ENCODE results near the gene DAW1.
A peak's percentile ranks its signal among the peaks of the same experiment; 100 is the strongest.
"Not testable (repeated sequence)": the region's sequence is repeated elsewhere in the genome, so short reads cannot be mapped to it uniquely, and the experiment has no call there.

DAW1 gene, protein sequence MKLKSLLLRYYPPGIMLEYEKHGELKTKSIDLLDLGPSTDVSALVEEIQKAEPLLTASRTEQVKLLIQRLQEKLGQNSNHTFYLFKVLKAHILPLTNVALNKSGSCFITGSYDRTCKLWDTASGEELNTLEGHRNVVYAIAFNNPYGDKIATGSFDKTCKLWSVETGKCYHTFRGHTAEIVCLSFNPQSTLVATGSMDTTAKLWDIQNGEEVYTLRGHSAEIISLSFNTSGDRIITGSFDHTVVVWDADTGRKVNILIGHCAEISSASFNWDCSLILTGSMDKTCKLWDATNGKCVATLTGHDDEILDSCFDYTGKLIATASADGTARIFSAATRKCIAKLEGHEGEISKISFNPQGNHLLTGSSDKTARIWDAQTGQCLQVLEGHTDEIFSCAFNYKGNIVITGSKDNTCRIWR

DNA sequence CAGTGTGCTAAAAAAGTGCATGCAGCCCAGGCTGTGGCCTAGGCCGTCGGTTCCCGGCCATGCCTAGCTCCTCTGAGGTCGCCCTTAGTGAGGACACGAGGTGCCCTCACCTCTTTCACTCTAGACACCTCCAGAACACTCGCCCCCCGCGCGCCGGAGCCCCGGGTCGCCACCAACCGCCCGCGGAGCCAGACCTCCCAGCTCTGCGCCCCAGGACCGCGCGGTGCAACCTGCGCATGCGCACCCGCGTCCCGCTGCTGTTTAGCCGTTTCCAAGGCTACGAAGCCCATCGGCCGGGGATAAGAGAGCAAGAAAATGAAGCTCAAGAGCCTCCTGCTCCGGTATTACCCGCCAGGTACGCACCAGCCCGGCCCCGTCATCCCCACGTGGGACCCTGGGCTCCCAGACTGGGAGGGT, at the start of gene DAW1:
Gene DAW1, plus strand, starts transcription at position 257 of the 417 bp plus-strand sequence. Its CDS starts 59 bp downstream, at position 316.
- peak; percentile 34 for DNase-seq

DNA sequence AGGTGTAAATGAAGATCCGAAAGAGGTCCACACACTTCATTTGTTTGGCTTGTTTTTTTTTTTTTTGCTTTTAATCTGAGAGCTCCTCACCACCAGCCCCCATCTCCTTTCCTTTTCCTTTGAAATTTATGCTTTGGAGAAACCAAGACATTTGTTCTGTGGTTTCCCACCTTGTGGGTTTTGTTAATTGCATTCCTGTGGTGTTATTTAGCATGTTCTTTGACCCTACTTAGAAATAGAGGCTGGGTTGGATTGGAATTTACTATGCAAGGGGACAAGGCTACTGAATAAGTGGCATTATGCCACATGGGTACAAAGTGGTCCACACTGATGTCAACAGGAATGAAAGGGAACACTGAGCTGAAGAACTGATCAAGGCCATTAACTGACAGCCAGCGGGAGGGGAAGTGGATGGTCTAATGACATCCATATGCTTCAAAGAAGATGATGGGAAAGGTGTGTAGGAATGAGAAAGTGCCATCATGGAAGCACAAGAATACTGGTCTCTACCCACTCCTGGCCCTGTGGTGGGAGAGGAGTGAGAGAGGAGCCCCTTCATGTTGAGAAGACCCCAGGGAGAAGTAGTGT, 48.9 kb upstream of the DAW1 start:
- DNase-seq: no peak

DNA sequence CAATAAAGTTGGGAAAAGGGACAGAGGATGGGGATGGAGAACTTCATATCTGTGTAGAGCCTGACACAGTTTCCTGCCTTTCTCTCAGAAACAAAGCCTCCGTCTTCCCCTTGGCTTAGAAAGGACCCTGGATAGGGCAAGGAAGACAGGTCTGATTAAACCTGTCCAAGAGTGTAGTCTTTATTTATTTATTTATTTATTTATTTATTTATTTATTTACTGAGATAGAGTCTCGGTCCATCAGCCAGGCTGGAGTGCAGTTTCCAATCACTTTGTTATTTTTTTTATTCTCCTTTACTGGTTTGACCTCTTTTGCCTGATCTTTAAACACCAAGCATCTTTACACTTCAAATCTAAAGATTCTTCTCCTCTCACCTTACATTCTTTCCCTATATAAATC, 47.5 kb upstream of the DAW1 start:
- DNase-seq: no peak

DNA sequence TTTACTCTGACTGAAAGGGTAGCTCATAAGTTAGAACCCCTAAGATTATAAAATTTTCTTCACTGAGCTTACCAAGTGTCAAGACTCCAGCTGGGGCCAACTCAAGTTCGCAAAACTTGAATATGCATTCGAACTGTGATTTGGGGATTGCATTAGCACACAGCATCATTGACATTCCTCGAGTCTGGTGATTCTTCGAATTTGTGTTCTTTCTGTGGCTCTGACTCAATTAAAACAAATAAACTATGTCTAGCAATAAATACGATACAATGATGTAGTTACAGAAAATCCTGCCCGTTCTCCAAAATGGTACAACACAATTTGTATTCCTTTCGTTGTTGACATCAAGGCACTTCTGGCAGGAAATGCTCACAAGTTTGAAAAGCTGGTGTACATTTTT, 46.7 kb upstream of the DAW1 start:
- no peak for DNase-seq

DNA sequence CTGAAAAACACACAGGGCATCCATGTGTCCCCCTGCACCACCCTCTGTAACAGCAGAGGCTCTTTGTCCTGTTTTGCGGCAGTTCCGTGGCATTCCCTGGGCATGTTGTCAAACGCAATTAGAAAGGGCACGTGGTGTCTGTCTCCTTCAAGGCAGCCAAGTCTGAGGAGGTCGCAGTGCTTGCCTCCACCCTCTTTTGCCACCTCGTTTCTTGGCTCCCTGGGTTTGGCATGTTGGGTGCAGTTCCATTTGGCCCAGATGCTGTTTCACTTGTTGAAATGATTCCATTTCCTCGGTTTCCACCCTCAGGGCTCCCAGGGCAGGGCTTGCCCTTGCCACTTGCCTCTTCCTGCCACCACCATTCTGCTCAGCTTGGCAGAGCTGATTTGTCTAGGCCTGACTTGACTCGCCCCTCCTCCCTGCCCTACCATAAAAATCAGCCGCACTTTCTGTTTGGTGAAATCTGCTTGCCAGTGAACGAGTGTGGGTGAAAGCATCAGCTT, 45.4 kb upstream of the DAW1 start:
- DNase-seq: no peak

DNA sequence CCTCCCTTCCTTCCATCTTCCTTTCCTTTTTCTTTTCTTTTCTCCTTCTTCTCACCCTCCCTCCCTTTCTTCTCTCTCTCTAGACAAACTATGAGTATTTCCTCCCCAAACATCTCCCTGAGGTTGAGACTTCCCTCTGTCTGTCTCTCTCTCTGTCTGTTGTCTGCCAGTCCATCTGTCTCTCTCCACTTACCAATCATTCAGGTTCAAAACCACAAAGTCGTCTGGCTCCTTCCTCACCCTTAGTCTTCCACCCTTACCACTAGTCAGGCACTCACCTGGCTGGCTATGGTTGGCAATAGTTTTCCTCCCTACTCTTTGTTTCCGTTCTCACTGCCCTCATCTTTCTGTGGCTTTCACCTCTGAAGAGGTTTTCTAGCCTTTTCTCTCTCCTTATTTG, 44.9 kb upstream of the DAW1 start:
- no peak for DNase-seq

DNA sequence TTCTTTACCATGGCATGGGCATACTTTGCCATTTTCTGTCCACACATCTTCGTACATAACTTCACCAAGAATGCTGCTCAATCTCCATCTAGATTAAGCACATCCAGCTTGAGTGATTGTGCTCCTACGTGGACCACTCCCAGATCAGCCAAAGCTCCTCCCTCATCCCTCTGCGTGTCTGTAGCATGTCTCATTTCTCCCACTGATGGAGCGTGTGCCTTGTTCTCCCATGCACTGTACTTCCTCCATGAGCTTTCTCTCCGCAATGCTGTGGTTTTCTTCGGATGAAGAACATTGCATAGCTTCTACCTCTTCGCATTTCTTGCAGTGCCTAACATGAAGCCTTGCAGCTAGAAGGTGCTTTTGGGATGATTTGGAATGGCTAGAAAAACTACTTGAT, 44.3 kb upstream of the DAW1 start:
- DNase-seq: no peak

DNA sequence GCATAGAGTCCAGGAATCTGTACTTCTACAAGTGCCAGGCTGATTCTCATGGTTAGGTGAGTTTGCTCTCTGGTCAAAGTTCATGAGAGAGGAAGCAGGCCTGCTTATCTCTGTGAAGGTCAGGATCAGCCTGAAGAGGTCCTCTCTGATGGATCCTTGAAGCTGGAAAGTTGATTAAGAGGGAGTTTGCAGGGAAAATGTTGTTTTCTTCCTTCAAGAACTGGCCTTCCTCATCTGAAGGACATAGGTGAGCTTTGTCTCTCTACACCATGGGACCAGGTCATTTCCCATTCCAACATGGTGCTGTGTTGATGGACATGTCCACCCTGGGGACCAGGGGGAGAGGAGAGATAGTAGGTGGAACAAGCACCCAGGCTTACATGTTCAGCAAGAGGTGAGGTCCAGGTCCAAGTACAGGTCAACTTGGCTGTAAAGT, 42.9 kb upstream of the DAW1 start:
- DNase-seq: no peak

DNA sequence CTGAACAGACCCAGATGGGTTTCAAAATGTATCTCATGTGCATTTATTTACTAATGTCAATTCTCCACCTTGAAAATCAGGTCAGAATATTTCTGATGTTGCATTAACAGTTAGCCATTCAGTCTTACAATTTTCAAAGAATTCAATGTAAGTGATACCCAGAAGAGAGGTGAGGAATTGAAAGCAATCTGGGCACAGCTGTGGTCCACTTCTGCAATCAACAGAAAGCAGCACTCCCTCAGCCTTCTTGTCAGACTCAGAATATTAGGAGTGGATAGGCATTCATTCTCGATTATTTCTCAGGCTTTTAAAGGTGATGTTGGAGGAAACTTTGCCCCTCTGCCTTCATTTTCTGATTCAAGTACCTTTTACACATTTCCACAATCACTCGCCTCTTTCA, 42.1 kb upstream of the DAW1 start:
- DNase-seq: no peak

DNA sequence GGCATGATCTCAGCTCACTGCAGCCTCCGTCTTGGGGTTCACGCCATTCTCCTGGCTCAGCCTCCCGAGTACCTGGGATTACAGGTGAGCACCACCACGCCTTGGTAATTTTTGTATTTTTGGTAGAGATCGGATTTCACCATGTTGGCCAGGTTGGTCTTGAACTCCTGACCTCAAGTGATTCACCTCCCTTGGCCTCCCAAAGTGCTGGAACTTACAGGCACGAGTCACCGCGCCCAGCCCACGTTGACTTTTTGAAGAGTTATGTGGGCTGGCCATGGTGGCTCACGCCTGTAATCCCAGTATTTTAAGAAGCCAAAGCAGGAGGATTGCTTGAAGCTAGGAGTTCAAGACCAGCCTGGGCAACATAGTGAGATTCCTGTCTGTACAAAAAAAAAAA, 37.0 kb upstream of the DAW1 start:
- no peak for DNase-seq

DNA sequence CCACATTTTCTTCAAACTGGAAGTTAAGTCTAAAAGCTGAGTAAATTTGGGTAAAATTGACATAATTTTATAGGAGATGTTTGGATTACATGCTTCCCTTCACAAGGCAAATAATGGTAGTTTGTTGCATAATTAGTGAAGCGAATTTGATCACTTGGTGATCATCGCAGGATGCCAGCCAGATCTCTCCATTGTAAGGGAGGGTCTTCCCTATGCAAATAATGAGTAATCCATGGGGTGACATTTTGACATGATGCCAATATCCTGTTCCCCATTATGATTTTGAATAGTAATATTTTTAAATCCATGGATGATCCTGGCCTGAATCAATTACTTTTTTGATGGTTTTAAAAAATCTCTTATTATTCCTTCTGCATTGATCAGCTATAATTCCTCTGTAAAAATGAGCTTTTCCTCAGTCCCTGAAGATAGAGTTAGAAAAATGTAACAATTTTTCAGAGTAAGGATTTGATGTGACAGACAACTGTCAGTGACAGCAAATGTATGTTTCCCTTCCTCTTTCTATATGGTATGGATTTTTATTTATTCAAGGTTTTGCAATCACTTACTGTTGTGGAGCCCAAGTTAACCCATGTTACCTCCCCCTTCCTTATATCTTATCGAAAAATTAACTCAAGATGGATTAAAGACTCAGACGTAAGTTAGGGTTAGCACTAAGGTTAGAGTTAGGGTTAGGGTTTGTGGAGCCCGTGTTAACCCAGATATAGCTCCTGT, 36.3 kb upstream of the DAW1 start:
- DNase-seq: no peak

DNA sequence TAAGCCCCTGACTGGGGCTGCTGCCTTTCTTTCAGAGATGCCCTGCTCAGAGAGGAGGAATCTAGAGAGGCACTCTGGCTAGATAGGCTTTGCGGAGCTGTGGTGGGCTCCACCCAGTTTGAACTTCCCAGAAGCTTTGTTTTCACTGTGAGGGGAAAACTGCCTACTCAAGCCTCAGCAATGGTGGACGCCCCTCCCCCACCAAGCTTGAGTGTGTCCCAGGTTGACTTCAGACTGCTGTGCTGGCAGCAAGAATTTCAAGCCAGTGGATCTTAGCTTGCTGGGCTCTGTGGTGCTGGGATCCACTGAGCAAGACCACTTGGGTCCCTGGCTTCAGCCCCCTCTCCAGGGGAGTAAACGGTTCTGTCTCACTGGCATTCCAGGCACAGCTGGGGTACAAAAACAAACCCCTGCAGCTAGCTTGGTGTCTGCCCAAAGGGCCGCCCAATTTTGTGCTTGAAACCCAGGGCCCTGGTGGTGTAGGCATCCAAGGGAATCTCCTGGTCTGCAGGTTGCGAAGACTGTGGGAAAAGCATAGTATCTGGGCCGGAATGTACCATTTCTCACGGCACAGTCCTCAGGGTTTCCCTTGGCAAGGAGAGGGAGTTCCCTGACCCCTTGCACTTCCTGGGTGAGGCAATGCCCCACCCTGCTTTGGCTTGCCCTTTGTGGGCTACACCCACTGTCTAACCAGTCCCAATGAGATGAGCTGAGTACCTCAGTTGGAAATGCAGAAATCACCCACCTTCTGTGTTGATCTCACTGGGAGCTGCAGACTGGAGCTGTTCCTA, 31.9 kb upstream of the DAW1 start:
- not testable (repeated sequence) for DNase-seq

DNA sequence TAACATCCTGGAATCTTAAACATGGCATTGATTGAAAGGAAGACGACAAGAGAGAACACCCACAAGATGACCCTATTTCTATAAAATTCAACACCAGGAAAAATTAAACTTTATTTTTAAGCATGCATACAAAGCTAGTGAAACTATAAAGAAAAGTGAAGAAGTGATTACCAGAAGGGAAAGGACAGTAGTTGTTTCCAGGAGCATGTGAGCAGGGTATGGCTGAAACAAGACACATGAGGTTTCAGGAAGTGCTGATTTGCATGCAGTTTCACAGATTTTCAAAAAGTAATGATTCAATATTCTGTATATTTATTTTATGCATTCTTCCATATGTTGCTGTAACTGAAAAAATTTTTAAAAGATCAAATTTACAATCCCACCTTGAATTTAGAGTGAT, 24.6 kb upstream of the DAW1 start:
- DNase-seq: no peak

DNA sequence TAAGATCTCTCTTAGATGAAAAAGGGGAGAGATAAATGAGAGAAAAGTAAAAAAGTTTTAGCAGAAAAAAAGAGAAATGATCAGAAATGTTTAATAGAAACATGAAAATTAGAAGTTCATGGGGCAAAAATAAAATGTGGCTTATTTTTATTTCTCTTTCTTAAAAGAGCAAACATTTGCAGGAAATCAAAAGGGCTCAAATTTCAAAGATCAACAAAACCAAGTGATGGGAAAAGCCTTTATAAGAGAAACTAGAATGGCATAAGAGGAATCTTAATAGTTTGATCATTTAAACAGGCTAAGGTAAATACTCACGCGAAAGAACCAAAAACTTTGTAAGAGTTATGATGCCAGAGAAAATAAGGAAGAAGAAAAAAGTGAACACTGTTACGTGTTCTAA, 23.3 kb upstream of the DAW1 start:
- DNase-seq: no peak

DNA sequence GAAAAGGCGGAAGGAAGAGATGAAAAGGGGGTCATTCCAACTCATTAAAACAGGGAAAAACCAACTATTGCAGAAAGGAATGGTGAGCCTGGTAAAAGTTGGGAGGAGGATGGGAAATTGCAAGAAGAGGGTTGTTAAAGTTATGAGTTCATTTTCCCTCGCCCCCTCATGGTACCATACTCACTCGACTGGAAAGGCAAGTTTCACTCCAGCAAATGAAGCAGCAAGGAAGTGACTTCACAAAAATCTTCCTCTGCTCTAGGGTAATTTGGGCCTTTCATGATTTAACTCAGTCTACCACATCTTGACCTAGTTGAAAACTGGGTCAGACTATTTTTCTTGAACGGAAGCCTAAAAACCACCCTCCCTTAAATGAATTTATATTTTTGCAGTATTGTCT, 22.8 kb upstream of the DAW1 start:
- no peak for DNase-seq

DNA sequence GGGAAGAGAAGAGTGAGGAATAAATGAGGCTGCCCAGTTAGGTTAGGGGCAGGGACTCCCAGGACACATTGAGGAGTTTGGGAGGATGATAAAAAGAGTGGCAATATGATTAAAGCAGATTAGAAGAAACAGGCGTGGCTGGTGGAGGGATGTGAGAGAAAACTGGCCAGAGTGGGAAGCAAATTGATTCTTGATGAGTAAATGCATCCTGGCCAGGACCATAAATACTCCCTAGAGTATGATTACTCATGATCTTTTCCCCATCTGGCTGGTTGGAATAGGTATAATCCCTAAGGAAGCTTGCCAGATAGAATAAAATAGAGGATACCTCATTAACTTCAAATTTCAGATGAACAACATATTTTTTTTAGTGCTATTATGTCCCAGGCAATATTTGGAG, 21.5 kb upstream of the DAW1 start:
- no peak for DNase-seq

DNA sequence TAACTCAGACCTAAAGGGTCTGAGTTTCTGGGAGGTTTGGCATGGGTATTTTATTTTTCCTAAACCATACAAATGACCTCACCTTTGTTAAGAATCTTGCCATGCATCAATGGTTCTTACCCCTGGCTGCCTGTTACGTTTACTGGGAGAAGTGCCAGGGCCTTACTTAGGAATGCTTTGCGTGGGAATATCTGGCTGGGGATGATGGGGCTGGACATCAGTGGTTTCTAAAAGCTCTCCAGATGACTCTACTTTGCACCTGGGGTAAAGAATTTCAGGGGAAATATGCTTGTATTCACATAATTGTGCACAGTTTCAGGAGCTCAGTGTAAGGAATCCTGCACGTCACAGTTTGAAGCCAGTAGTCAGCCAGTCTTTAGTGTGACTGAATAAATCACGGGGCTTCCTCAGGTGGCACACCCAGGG, 18.2 kb upstream of the DAW1 start:
- DNase-seq: no peak

DNA sequence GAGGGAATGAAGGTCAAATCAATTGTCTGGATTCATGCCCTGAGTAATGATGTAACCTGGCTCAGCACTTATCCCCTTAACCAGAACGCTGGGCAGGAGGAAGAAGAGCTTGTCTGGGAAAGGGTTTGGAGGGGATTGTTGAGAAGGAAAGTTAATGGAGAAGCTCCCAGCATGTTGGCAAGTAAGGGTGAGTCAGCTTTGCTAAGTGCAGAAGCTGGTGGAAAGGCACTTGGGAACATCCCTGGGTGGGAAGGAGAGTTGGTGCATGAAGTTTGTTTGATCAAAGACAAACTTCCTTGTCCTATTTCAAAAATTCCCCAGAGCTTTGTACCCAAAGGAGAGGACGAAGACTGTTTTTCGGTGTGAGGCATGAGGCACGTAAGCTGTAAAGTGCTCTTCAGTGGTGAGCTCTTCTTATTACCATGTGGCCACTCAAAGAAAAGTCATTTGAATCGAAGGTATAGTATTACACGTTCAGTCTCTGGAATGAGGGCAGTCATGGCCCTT, 17.6 kb upstream of the DAW1 start:
- DNase-seq: no peak

DNA sequence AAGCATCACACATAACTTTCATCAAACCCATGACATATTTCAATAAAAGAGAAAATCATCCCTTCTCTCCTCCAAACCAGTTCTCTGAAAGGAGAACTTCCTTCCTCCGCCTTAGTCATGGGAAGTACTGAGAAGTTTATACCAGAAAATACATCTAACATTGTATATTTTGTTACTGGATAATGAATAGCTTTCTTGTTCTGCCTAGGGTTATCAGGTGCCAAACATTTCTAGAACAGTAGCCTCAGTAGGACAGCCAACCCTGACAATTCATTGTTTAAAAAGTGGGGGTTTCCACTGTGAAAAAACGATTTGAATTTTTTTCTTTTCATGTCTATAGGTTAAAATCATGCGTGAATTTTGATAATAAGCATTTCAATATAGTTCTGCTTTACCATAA, 16.0 kb upstream of the DAW1 start:
- no peak for DNase-seq

DNA sequence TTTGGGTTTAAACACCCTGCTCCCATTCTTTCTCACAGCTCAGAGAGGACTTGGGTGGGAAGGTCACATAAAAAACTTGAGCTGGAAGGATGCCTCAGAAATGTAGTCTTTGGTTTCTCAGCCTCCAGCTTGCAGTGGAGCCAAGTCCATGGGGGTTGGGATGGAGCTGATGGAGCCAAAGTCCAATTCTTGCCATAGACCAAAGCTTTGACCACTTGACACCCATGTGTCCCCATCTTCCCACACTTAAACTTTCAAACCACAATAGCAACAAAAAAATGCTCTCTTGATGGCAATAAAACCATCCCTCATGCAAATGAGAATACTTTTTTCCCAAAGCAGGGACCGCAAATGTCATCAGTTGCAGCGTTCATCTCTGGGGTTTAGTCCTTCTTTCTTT, 14.7 kb upstream of the DAW1 start:
- DNase-seq: no peak

DNA sequence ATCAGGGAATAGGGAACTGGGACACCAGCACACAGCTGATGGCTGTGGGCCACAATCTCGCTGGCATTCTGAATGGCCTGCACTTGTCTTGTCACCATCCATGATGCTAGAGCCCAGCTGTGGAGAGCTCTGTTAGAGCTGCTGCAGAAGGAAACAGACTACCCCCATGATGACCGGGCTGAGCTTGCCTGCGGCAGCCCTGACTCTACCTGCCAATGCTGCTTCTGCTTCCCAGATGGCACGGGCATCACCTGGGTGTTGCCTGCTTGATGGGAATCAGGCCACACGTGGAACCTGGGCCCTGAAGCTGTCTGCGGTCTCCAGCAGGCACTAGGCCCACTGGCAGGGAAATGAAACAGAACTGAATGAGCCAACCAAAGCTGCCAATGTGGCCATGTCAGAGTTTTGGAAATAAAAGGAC, 11.2 kb upstream of the DAW1 start:
- DNase-seq: no peak

DNA sequence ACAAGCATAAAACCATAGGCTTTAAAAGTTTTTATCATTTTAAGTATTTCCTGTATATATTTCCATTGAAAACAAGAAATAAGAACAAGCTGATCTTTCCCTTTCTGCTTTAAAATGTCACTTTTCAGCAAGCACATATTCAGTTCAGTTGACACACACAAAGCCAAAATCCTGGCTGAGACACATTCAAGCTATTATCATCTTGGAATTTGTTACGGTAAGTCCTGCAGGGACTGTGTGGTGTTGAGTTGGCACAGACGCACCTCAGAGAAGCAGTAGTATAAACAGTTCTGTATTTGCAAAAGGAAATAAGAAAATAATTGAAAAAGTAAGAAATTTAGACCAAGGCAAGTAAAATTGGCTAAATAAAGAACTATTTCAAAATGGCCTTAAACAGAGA, 10.4 kb upstream of the DAW1 start:
- DNase-seq: no peak
